MCF 10A (cell line): ENCODE results near the gene PIK3CG. TPM values are rescaled to one million over a fixed set of nuclear protein-coding genes. Genes with fewer than 3 reads are reported as not detected.

Source experiments
- BruUV-seq: library from RNA; stranded (reverse); fragments of 400-500 nt; replicated peaks from 2 replicates; lab custom pipeline; 2021; lab: Mats Ljungman, UMichigan
- CTCF ChIA-PET: fragments of 300-600 bp; sonication (Branson Sonifier 250); formaldehyde crosslinking; extraction: SDS; loops from one replicate; lab custom pipeline; 2021; ENCODE audit warnings: antibody characterized with exemption, inconsistent platforms; lab: Yijun Ruan, JAX
- POLR2A ChIA-PET: fragments of 300-600, 350-650 bp; sonication (Branson Sonifier 250); formaldehyde crosslinking; extraction: SDS; loops from one replicate; lab custom pipeline; 2020; ENCODE audit warnings: antibody characterized with exemption, inconsistent platforms; lab: Yijun Ruan, JAX
- DNase-seq: peaks from one replicate; pipeline ENCODE4 v3.0.0-alpha.2; 2018; ENCODE audit not compliant: unreplicated experiment
- H3K27ac Mint-ChIP-seq: one replicate; pipeline ENCODE4 v1.8.0; 2022; ENCODE audit warnings: mild to moderate bottlenecking, low read depth, mixed read lengths; ENCODE audit not compliant: unreplicated experiment
- H3K27me3 Mint-ChIP-seq: one replicate; pipeline ENCODE4 v1.8.0; 2022; ENCODE audit warnings: mixed read lengths; ENCODE audit not compliant: insufficient read depth, unreplicated experiment
- H3K36me3 Mint-ChIP-seq: one replicate; pipeline ENCODE4 v1.8.0; 2022; ENCODE audit warnings: mild to moderate bottlenecking, moderate library complexity, mixed read lengths; ENCODE audit not compliant: insufficient read depth, unreplicated experiment
- H3K4me1 Mint-ChIP-seq: one replicate; pipeline ENCODE4 v1.8.0; 2022; ENCODE audit warnings: mixed read lengths; ENCODE audit not compliant: insufficient read depth, unreplicated experiment
- H3K4me3 Mint-ChIP-seq: one replicate; pipeline ENCODE4 v1.8.0; 2022; ENCODE audit warnings: mild to moderate bottlenecking, moderate library complexity, mixed read lengths; ENCODE audit not compliant: unreplicated experiment
- H3K9me3 Mint-ChIP-seq: one replicate; pipeline ENCODE4 v1.8.0; 2022; ENCODE audit warnings: mixed read lengths; ENCODE audit not compliant: unreplicated experiment
- CTCF ChIP-seq: fragments of 200-600 bp; IDR thresholded peaks from one replicate; pipeline ENCODE4 v1.8.0; 2022; ENCODE audit warnings: antibody characterized with exemption, mild to moderate bottlenecking; ENCODE audit not compliant: unreplicated experiment
- intact Hi-C: fragments of 100-400 bp; cut with micrococcal nuclease; formaldehyde crosslinking; loops from 2 replicates; pipeline ENCODE4 v1.14.1; 2022
- total RNA-seq: library from RNA; stranded (reverse); gene quantifications from 2 replicates; pipeline ENCODE4 v1.2.3, GENCODE V29; 2022

PIK3CG gene
- total RNA-seq, 1 experiment from 2014 or later, result not detected

DNA sequence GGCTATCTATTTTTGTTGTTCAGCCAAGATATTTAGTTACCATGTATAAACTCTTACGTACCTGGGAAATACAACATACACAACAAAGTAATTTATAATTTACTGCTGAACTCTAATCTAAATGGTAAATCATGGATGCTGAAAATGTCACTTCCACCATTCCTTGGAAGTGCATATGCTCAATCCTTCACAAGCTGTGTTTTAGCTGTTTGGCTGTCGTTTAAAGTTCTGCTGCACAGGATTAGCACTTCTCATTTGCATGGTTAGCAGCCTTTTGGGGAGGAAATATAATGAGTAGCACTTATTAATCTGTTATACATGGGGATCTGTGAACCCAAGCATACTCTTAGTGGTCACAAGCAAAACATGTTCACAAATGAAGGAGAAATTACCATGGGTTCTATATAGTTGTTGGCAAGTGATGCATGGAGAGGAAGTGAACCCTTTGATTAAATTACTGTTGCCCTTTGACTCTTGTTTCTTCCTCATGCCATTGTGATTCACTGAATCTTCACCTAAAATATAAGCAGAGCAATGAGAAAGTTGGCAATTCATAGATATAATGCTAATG is 18.5 kb downstream of the PIK3CG start:
- BruUV-seq, result no TSS peak
- POLR2A ChIA-PET, result no interaction called here
- Mint-ChIP-seq H3K36me3 (no peaks in the 10 kb centered on the region), H3K4me3 (no peak overlapping the region), H3K9me3 (no peaks in the 10 kb centered on the region), H3K27ac (no peak overlapping the region), H3K27me3 (peaks cover 87% of the 10 kb centered on the region), H3K4me1 (no peaks in the 10 kb centered on the region)
- CTCF ChIA-PET, result interaction anchor here (0.7 kb wide), 1 partner anchor 66 kb away, joined by 3 read pairs; no protein-coding TSS in a partner anchor
- no peak for DNase-seq
- no peak for TF ChIP-seq CTCF
- intact Hi-C loops, result no loop called here

GRCh38 chr7:106885652-106886051 is 20.6 kb downstream of the PIK3CG start:
- no peaks in the 10 kb centered on the region for H3K4me1 Mint-ChIP-seq
- no peak overlapping the region for H3K27ac Mint-ChIP-seq
- intact Hi-C loops, result no loop called here
- peaks cover 77% of the 10 kb centered on the region for H3K27me3 Mint-ChIP-seq
- H3K9me3 Mint-ChIP-seq, result no peaks in the 10 kb centered on the region
- ChIA-PET CTCF (no interaction called here), POLR2A (no interaction called here)
- no peak overlapping the region for H3K4me3 Mint-ChIP-seq
- no peak for TF ChIP-seq CTCF
- BruUV-seq, result no TSS peak
- H3K36me3 Mint-ChIP-seq, result no peaks in the 10 kb centered on the region
- DNase-seq, result no peak

DNA sequence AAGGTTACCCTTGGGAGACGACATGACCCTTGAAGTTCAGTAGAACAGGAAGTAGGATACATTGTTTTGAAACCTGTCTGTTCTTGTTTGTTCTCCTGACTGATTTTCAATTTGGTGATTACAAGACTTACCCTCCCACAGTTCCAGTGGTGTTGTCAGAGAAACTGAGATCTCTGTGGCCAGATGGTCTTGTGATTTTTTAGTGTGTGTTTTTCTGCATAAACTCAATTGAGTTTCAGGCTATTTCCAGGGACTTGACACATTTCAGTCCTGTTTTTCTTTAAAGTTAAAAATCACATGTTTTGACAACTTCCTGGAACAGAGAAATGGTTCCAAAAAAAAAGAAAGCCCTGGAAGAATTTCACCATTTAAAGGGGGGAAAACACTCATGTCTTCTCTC is 22.3 kb downstream of the PIK3CG start:
- intact Hi-C loops, result no loop called here
- no TSS peak for BruUV-seq
- Mint-ChIP-seq H3K4me1 (no peaks in the 10 kb centered on the region), H3K36me3 (no peaks in the 10 kb centered on the region), H3K27ac (no peak overlapping the region), H3K9me3 (no peaks in the 10 kb centered on the region), H3K4me3 (no peak overlapping the region), H3K27me3 (peaks cover 59% of the 10 kb centered on the region)
- ChIA-PET CTCF (no interaction called here), POLR2A (interaction anchor here (0.6 kb wide), 1 partner anchor 476 kb away, joined by 3 read pairs; no protein-coding TSS in a partner anchor)
- no peak for TF ChIP-seq CTCF
- no peak for DNase-seq

DNA sequence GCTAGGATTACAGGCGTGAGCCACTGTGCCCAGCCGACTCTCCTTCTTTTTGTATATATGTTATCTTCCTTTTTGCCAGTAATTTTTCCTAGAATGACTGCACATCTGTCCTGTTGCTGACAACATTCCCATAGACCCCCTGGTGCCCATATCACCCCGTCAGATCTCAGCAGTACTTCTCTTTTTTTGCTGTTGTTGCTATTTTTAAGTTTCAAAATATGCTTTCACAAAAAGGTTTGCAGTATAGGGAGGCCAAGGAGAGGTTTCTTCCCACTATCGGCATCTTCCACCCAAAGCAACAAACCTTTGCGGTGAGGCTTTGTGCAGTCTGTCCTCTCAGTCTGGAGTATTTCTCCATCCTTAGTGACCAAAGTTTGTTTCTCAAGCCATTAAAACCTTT is 23.1 kb downstream of the PIK3CG start:
- ChIA-PET POLR2A (no interaction called here), CTCF (no interaction called here)
- Mint-ChIP-seq H3K4me1 (no peaks in the 10 kb centered on the region), H3K36me3 (no peaks in the 10 kb centered on the region), H3K27me3 (peaks cover 52% of the 10 kb centered on the region), H3K4me3 (no peak overlapping the region), H3K27ac (no peak overlapping the region), H3K9me3 (no peaks in the 10 kb centered on the region)
- DNase-seq, result no peak
- no peak for TF ChIP-seq CTCF
- intact Hi-C loops, result no loop called here
- no TSS peak for BruUV-seq
